ENCODE results near the gene PKN2. TPM values are rescaled to one million over a fixed set of nuclear protein-coding genes. Genes with fewer than 3 reads are reported as not detected.

PKN2 gene
- total RNA-seq, 6 experiments from 2014 or later: 32.4 to 43.6 (median 35.7) TPM

DNA sequence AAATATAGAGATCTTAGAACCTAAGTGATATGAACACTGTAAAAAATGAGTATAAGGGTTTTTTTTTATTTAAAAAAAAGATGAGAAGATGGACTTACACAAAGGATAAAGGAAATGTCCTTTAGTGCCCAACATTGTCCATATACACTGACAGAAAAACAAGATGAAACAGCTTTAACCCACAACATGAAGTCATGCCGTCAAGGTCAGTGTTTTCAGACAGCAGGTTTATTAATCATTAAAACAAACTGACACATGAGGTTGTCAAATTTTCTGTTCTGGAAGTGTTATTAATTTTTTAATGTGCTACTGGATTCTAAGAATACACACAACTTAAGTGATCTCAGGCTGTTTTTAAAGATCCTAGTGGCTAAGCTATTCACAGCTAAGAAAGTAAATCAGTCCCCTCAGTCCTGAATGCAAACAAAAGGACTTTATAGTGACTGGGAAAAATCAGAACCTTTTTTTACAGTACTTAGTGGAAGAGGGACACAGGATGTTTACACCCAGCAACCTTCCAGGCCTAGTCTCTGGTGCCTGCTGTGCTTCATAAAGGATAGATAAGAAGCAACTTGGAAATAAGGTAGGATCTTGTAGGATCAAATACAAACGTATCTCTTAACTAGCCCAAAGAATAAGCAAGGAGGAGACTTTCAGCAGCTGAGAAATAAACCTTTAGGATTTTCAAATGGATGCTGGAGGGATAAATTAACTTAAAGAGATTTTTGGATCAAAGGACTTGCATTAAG is 21.9 kb upstream of the PKN2 start:
- no peak overlapping the region for H3K27ac Mint-ChIP-seq

DNA sequence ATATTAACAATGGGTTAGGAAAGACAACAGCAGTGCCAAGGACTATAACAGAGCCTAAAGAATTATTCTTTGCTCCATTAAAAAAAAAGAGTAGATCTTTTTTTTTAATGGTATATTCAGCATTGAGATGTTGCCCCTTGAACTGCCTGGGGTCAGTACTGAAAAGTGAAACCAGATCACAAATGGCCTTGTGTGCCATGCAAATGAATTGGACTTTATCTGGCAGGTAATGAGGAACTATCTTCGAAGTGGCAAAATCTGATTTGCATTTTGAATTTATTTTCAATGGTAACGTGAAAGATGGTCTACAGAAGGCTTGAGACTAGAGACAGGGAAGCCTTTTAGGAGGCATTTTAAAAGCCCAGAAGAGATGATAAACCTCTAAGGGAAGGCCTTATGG is 21.4 kb upstream of the PKN2 start:
- no peak overlapping the region for H3K4me3 Mint-ChIP-seq
- H3K27ac Mint-ChIP-seq: no peak overlapping the region
- no peaks in the 10 kb centered on the region for H3K36me3 Mint-ChIP-seq (ENCODE audit: low read depth)
- TF ChIP-seq CTCF (IDR thresholded peaks at IDR 0.05): no peak
- no peaks in the 10 kb centered on the region for H3K9me3 Mint-ChIP-seq
- H3K27me3 Mint-ChIP-seq (ENCODE audit: insufficient read depth): no peaks in the 10 kb centered on the region
- peaks cover 15% of the 10 kb centered on the region; the same call in 1 of the 2 replicates for H3K4me1 Mint-ChIP-seq (ENCODE audit: low read depth)
- no peak for DNase-seq

More for the DNA sequence above, 21.9 kb upstream of the PKN2 start:
- no peak for DNase-seq
- Mint-ChIP-seq H3K4me1 (ENCODE audit: low read depth) (peaks cover 15% of the 10 kb centered on the region; the same call in 1 of the 2 replicates), H3K27me3 (ENCODE audit: insufficient read depth) (no peaks in the 10 kb centered on the region), H3K9me3 (no peaks in the 10 kb centered on the region), H3K36me3 (ENCODE audit: low read depth) (no peaks in the 10 kb centered on the region), H3K4me3 (no peak overlapping the region)
- no peak for TF ChIP-seq CTCF (IDR thresholded peaks at IDR 0.05)

DNA sequence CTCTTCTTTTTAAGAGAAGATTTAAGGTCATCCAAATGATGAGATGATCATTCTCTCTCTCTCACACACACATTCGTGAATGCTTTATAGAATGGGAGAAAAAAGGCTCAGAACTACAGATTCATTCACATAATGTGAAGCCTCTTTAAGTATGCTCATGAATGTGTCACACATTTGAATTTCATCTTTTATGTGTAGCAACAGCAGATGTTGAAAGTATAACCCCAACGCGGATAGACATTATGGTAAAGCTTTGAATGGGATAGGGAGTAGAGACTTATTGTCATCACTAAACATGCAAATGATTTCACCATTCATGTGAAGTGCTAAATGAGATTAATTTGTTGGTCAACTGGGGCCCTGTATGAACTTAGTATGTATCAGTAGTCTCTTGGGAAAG is 15.7 kb upstream of the PKN2 start:
- H3K4me1 Mint-ChIP-seq (ENCODE audit: low read depth): peaks cover 2% of the 10 kb centered on the region; the same call in 1 of the 2 replicates
- no peak for TF ChIP-seq CTCF (IDR thresholded peaks at IDR 0.05)
- no peaks in the 10 kb centered on the region for H3K27me3 Mint-ChIP-seq (ENCODE audit: insufficient read depth)
- H3K9me3 Mint-ChIP-seq: no peaks in the 10 kb centered on the region
- no peaks in the 10 kb centered on the region for H3K36me3 Mint-ChIP-seq (ENCODE audit: low read depth)
- no peak overlapping the region for H3K27ac Mint-ChIP-seq
- no peak overlapping the region for H3K4me3 Mint-ChIP-seq
- no peak for DNase-seq

DNA sequence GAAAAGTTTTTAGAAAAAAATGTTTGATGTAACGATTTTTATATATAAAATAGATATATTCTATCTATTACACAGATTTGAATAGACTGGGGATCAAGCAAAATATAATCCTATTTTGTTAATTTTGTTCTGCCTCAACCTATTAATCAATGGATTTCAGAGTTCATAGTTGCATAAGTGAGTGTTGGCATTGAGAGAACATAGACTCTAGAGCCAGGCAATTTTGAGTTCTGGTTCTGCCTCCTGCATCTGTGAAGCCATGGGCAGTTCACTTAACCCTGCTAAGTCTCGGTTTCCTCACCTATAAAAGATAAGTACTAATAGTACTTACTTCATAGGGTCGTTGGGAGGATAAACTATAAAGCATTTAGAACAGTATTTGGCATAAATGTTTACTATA is 13.6 kb upstream of the PKN2 start:
- H3K27ac Mint-ChIP-seq: no peak overlapping the region
- no peaks in the 10 kb centered on the region for H3K27me3 Mint-ChIP-seq (ENCODE audit: insufficient read depth)
- H3K9me3 Mint-ChIP-seq: no peaks in the 10 kb centered on the region
- no peak for DNase-seq
- no peaks in the 10 kb centered on the region for H3K36me3 Mint-ChIP-seq (ENCODE audit: low read depth)
- TF ChIP-seq CTCF (IDR thresholded peaks at IDR 0.05): no peak
- peaks cover 6% of the 10 kb centered on the region; the same call in 1 of the 2 replicates for H3K4me1 Mint-ChIP-seq (ENCODE audit: low read depth)
- no peak overlapping the region for H3K4me3 Mint-ChIP-seq

DNA sequence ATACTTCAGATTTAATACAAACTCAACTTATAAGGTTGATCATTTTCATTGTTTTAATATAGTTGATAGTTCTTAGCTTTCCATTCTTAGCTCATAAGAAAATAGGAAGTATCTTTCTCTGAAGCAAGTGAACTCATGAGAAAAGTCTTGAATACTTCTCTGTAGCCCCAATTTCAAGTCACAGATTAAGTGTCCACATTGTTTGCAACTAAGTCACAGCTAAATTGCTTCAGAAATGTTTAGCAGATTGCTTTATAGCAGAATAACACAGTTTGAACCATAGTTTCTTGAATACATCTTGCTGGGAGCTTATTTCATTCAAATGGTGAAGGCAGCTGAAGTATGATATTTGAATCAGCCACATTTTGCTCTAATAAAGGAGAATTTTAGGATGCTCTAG is 10.6 kb upstream of the PKN2 start:
- Mint-ChIP-seq H3K27ac (no peak overlapping the region), H3K9me3 (no peaks in the 10 kb centered on the region), H3K4me3 (no peak overlapping the region), H3K4me1 (ENCODE audit: low read depth) (peaks cover 9% of the 10 kb centered on the region), H3K27me3 (ENCODE audit: insufficient read depth) (no peaks in the 10 kb centered on the region), H3K36me3 (ENCODE audit: low read depth) (no peaks in the 10 kb centered on the region)
- TF ChIP-seq CTCF (IDR thresholded peaks at IDR 0.05): no peak
- DNase-seq: no peak

Measured in HFFc6 (cell line).